Measurements from ENCODE around the gene ARHGAP42. TPM values are rescaled to one million over a fixed set of nuclear protein-coding genes. Genes with fewer than 3 reads are reported as not detected.

ARHGAP42 gene
- total and polyA plus RNA-seq, 2 of the 4 experiments (the other 2 are of a cell fraction) = 2.9 to 7.3 TPM

DNA sequence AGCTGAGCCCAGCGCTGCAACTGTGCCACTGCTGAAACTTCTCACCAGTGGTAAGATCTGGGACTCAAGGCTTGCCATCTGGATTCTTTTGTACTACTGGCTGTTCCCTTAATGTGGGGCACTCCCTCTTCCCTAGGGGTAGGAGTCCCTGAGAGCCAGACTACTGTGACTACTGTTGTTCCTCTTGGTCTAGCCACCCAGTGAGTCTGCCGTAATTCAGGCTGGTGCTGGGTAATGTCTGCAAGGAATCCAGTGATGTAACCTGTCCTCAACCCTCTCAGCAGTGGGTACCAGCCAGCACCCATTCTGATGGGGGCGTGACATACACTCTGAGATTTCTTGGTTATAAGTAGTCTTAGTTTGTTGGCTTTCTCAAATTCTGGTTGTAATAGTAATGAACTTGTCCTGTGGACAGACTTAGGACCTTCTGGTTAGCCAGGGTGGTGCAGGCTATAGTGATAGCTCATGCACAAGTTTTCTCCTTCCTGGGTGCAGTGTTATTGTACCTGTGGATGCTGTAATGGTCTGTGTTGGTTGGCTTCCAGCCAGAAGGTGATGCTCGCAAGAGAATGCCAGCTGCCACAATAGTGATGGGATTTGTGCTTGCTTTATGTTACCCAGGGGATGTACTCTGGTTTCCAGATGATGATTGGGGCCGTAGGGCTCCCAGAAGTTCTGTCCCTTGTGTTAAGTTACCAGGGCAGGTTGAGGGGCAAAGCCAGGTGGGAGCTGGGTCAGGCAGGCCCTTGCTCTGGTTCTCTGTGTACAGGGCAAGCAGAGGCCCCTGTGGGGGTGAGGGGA lies 65.5 kb downstream of the ARHGAP42 start:
- no peak overlapping the region for H3K56ac ChIP-seq (ENCODE audit: extremely low read depth, insufficient read depth, low read length)
- H3K36me3 ChIP-seq (ENCODE audit: control insufficient read depth, insufficient read depth, low read length) = 0 out of 2 replicates have a peak, but pooled peaks cover 2% of the 10 kb centered on the region
- no peak overlapping the region for H2BK20ac ChIP-seq (ENCODE audit: low read depth, low read length)
- no CpG with 5 or more reads among the region's 5 CpGs for WGBS, 2 experiments (ENCODE audit: extremely low coverage in 2 of 2, insufficient read length in 1 of 2)
- no peak overlapping the region for H3K18ac ChIP-seq (ENCODE audit: low read depth, low read length)
- no peaks in the 10 kb centered on the region for H3K4me1 ChIP-seq (ENCODE audit: control insufficient read depth, insufficient read depth, low read length)
- H3K9ac ChIP-seq (ENCODE audit: low read depth, low read length) = no peak overlapping the region
- no peak overlapping the region for H4K8ac ChIP-seq (ENCODE audit: low read depth in 2 of 2, low read length in 2 of 2)
- no peak overlapping the region for H2AFZ ChIP-seq (replicated peaks; ENCODE audit: low read length, poor library complexity)
- DNase-seq (no peak), ATAC-seq (ENCODE audit: low read depth) (no peak)
- dilution Hi-C loops (cut with HindIII; ENCODE audit: low sequenced_read_pairs, unreplicated experiment) (no loop called here), in situ Hi-C loops (cut with MboI; ENCODE audit: low sequenced_read_pairs) (no loop called here), intact Hi-C loops (cut with micrococcal nuclease) (no loop called here)
- ChIA-PET POLR2A (ENCODE audit: unreplicated experiment) (no interaction called here), CTCF (no interaction called here)
- peaks cover 10% of the 10 kb centered on the region for H3K9me3 ChIP-seq (ENCODE audit: control insufficient read depth, insufficient read depth, low read length)
- peaks cover 0 to 16% of the 10 kb centered on the region in 2 experiments; a peak in 3 of 4 replicates for H3K79me1 ChIP-seq (ENCODE audit: low read depth in 1 of 2, low read length in 2 of 2)
- no TSS peak for BruUV-seq (replicated peaks)
- H4K20me1 ChIP-seq (ENCODE audit: insufficient read depth, low read length) = no peaks in the 10 kb centered on the region
- no peak overlapping the region for H3K4me3 ChIP-seq (ENCODE audit: insufficient read depth, low read depth, low read length)
- no peak overlapping the region for H3K14ac ChIP-seq (replicated peaks; ENCODE audit: low read depth, low read length)
- no peak overlapping the region for H4K5ac ChIP-seq (ENCODE audit: low read depth, low read length)
- TF ChIP-seq ELK1 (IDR thresholded peaks at IDR 0.05; ENCODE audit: borderline replicate concordance, low read depth, low read length) = no peak
- no peak overlapping the region for H2AK9ac ChIP-seq (replicated peaks; ENCODE audit: low read depth, low read length, poor library complexity)
- H2BK5ac ChIP-seq (ENCODE audit: low read depth, low read length, poor library complexity, severe bottlenecking) = no peak overlapping the region
- H3K27me3 ChIP-seq (ENCODE audit: control insufficient read depth, insufficient read depth, low read length) = no peaks in the 10 kb centered on the region
- no peak overlapping the region for H3K23ac ChIP-seq (ENCODE audit: low read depth, low read length)
- H2BK120ac ChIP-seq (ENCODE audit: low read depth, low read length) = no peak overlapping the region
- H3K4me2 ChIP-seq (ENCODE audit: low read depth, low read length) = no peak overlapping the region
- H4K91ac ChIP-seq (ENCODE audit: insufficient read depth, low read depth, low read length) = no peak overlapping the region
- H2AK5ac ChIP-seq (ENCODE audit: low read depth, low read length) = no peak overlapping the region
- H3K4ac ChIP-seq (ENCODE audit: low read depth, low read length) = no peak overlapping the region
- H3K27ac ChIP-seq (ENCODE audit: insufficient read depth, low read length) = no peak overlapping the region
- no peak overlapping the region for H2BK15ac ChIP-seq (ENCODE audit: low read depth, low read length)
- no peaks in the 10 kb centered on the region for H3K9me1 ChIP-seq (ENCODE audit: insufficient read depth, low read length)

Data from IMR-90 (cell line).